ENCODE data around the gene UBE2E1.
A peak's percentile ranks its signal among the peaks of the same experiment; 100 is the strongest.

UBE2E1 gene

DNA sequence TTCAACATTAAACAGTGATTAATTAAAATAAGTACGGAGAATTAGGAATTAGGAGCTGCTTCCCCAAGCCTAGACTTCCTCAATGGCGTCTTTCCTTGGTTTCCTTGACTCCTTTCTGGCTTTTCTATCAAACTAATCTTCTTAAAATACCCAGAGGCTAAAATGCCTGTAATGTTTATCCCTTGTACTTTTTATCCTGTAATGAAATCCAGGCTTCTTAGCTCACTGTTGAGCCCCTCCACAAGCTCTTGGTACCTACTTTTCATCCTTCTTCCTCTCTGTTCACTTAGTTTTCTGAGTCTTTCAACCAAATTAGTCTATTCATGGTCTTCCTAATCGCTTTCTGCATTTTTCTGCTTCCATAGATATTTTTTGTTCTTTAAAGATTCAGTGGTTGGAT is 6.9 kb upstream of the UBE2E1 start:
- H3K4me3 ChIP-seq (ENCODE audit: low read length): no peak overlapping the region
- H3K36me3 ChIP-seq (ENCODE audit: control insufficient read depth, insufficient read depth, low read length): no peaks in the 10 kb centered on the region
- H3K4me1 ChIP-seq (ENCODE audit: control insufficient read depth, insufficient read depth, low read length): no peaks in the 10 kb centered on the region
- no peaks in the 10 kb centered on the region for H3K27me3 ChIP-seq (ENCODE audit: control insufficient read depth, insufficient read depth, low read length)
- no peak overlapping the region for H3K9ac ChIP-seq (ENCODE audit: low read length)
- no peaks in the 10 kb centered on the region for H3K9me3 ChIP-seq (ENCODE audit: control insufficient read depth, low read length)

GRCh38 chr3:23800731-23801130 is 5.0 kb upstream of the UBE2E1 start:
- Histone ChIP-seq H3K9ac (ENCODE audit: low read length) (no peak overlapping the region), H3K36me3 (ENCODE audit: control insufficient read depth, insufficient read depth, low read length) (no peaks in the 10 kb centered on the region), H3K9me3 (ENCODE audit: control insufficient read depth, low read length) (no peaks in the 10 kb centered on the region), H3K27me3 (ENCODE audit: control insufficient read depth, insufficient read depth, low read length) (no peaks in the 10 kb centered on the region), H3K4me3 (ENCODE audit: low read length) (no peak overlapping the region), H3K4me1 (ENCODE audit: control insufficient read depth, insufficient read depth, low read length) (no peaks in the 10 kb centered on the region)

DNA sequence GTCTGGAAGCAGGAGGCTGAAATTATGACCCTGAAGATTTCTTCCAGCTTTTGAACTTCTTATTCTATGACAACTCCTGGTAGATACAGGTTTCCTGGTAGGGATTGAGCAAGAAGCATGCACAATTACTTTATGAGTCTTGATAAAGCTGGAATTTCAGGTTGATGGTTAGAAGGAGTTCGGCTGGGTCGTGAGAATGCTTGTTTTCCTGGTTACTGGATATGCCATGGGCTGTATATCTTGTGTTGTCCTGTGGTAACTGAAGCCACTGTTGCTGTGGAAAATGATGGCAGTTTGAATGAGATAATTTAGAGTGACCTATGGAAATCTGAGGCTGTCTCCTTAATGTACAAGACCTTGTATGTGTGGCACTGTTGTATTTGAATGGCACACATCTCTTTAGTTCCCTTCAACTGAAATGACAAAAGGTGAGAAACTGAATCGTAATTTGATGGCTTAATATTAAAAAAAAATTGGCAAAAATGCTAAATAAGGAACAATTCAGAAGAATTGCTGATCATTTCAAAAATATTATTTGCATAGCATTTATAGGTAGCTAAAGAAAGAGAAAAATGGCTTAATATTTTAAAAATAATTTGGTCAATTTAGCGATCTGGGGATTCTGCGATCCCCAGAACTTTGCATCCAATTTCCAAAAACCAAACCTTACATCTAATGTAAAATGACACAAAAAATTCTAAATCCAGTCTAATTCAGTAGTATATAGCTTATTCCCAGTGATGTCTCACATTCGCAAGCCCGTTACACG is 1.1 kb upstream of the UBE2E1 start:
- Histone ChIP-seq H3K27me3 (ENCODE audit: control insufficient read depth, insufficient read depth, low read length) (no peaks in the 10 kb centered on the region), H3K4me3 (ENCODE audit: low read length) (no peak overlapping the region), H3K4me1 (ENCODE audit: control insufficient read depth, insufficient read depth, low read length) (peaks cover 7% of the 10 kb centered on the region), H3K9me3 (ENCODE audit: control insufficient read depth, low read length) (no peaks in the 10 kb centered on the region), H3K9ac (ENCODE audit: low read length) (no peak overlapping the region), H3K36me3 (ENCODE audit: control insufficient read depth, insufficient read depth, low read length) (no peaks in the 10 kb centered on the region)

- peak overlapping the region; percentile 84 for H3K9ac ChIP-seq (ENCODE audit: low read length)
These were observed 534 bp upstream of the UBE2E1 start for GRCh38 chr3:23805210-23805632.

GRCh38 chr3:23806534-23807423 is 1.0 kb downstream of the UBE2E1 start:
- Histone ChIP-seq H3K9ac (ENCODE audit: low read length) (peak overlapping the region; percentile 84), H3K27me3 (ENCODE audit: control insufficient read depth, insufficient read depth, low read length) (no peaks in the 10 kb centered on the region), H3K4me1 (ENCODE audit: control insufficient read depth, insufficient read depth, low read length) (peaks cover 12% of the 10 kb centered on the region), H3K9me3 (ENCODE audit: control insufficient read depth, low read length) (no peaks in the 10 kb centered on the region), H3K36me3 (ENCODE audit: control insufficient read depth, insufficient read depth, low read length) (no peaks in the 10 kb centered on the region), H3K4me3 (ENCODE audit: low read length) (peak overlapping the region; percentile 82)

More at GRCh38 chr3:23805210-23805632, 534 bp upstream of the UBE2E1 start:
- Histone ChIP-seq H3K9me3 (ENCODE audit: control insufficient read depth, low read length) (no peaks in the 10 kb centered on the region), H3K27me3 (ENCODE audit: control insufficient read depth, insufficient read depth, low read length) (no peaks in the 10 kb centered on the region), H3K36me3 (ENCODE audit: control insufficient read depth, insufficient read depth, low read length) (no peaks in the 10 kb centered on the region), H3K4me3 (ENCODE audit: low read length) (no peak overlapping the region), H3K4me1 (ENCODE audit: control insufficient read depth, insufficient read depth, low read length) (peaks cover 11% of the 10 kb centered on the region)

DNA sequence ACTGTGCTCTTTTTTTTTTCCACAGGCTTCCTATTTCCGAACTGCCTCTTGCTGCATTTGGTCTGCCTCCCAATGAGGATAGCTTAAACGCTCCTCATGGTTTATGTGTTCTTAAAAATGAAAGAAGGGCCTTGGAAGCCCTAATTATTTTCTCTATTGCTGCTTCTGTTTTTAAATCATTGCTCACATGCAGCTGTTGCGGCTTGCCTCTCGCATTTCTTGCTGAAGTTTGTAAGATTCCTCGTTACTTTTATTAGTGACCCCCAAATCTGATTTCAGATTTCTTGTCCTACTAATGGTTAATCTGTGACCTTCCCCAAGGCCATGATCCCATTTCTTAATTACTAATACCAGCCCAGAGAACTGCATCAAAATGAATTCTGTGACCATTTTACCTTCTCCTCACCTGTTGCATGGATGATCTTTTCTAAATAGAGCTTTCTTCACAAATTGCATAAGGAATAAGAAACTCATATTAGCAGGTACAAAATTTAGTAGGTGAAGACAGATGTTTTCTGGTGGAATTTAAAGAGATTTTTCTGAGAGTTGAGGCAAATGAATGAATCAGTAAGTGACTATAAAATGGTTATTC is 1.8 kb downstream of the UBE2E1 start:
- Histone ChIP-seq H3K36me3 (ENCODE audit: control insufficient read depth, insufficient read depth, low read length) (no peaks in the 10 kb centered on the region), H3K4me1 (ENCODE audit: control insufficient read depth, insufficient read depth, low read length) (peaks cover 12% of the 10 kb centered on the region), H3K4me3 (ENCODE audit: low read length) (peak overlapping the region; percentile 82), H3K27me3 (ENCODE audit: control insufficient read depth, insufficient read depth, low read length) (no peaks in the 10 kb centered on the region), H3K9me3 (ENCODE audit: control insufficient read depth, low read length) (no peaks in the 10 kb centered on the region), H3K9ac (ENCODE audit: low read length) (peak overlapping the region; percentile 84)

- Histone ChIP-seq H3K4me1 (ENCODE audit: control insufficient read depth, insufficient read depth, low read length) (peaks cover 12% of the 10 kb centered on the region), H3K27me3 (ENCODE audit: control insufficient read depth, insufficient read depth, low read length) (no peaks in the 10 kb centered on the region), H3K9ac (ENCODE audit: low read length) (no peak overlapping the region), H3K4me3 (ENCODE audit: low read length) (no peak overlapping the region), H3K9me3 (ENCODE audit: control insufficient read depth, low read length) (no peaks in the 10 kb centered on the region), H3K36me3 (ENCODE audit: control insufficient read depth, insufficient read depth, low read length) (no peaks in the 10 kb centered on the region)
These were observed 2.8 kb downstream of the UBE2E1 start for GRCh38 chr3:23808525-23808924.

GRCh38 chr3:23809294-23809693 is 3.5 kb downstream of the UBE2E1 start:
- Histone ChIP-seq H3K36me3 (ENCODE audit: control insufficient read depth, insufficient read depth, low read length) (no peaks in the 10 kb centered on the region), H3K9me3 (ENCODE audit: control insufficient read depth, low read length) (no peaks in the 10 kb centered on the region), H3K9ac (ENCODE audit: low read length) (no peak overlapping the region), H3K27me3 (ENCODE audit: control insufficient read depth, insufficient read depth, low read length) (no peaks in the 10 kb centered on the region), H3K4me1 (ENCODE audit: control insufficient read depth, insufficient read depth, low read length) (peaks cover 12% of the 10 kb centered on the region), H3K4me3 (ENCODE audit: low read length) (no peak overlapping the region)

GRCh38 chr3:23809840-23810342 is 4.1 kb downstream of the UBE2E1 start:
- Histone ChIP-seq H3K4me1 (ENCODE audit: control insufficient read depth, insufficient read depth, low read length) (peaks cover 12% of the 10 kb centered on the region), H3K9ac (ENCODE audit: low read length) (peak overlapping the region; percentile 91), H3K27me3 (ENCODE audit: control insufficient read depth, insufficient read depth, low read length) (no peaks in the 10 kb centered on the region)

DNA sequence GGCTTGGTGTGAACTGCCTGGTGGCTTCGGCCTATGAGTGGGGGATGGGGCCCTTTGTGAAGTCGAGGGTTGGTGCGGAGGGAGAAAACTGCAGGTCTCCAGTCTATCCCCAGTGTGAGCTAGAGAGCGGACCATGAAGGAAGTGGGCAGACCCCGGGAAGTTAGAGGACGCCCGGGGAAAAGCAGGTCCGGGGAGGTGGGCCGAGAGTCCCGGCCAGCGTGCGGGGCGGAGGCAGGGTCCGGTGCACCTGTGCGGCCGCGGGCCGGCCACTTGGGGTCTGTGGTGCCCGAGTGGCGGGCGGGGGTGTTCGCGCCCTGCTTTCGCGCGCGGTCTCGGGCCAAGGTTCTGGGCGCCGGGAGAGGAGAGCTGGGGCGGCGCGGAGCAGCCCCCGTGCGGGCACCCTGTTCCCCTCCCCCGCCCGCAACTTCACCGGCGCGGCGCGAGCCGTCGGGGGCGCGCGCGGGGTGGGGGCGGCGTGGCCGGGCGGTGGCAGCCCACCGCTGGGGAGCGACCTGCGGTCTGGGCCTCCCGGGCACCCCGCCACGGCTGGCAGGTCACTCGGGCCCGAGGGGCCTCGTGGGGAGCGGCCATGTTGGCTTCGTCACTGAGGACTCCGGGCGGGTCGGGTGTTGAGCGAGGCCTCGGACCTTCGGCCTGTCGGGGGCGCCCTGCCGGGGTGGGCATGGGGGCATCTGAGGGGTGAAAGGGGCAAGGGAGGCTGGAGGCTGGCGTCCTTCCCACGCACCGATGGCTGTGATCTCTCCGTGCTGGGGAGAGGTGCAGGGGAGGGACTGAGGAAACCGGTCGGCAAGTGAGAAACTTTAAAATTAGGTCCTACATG is 4.8 kb downstream of the UBE2E1 start:
- H3K4me1 ChIP-seq (ENCODE audit: control insufficient read depth, insufficient read depth, low read length): peaks cover 12% of the 10 kb centered on the region
- no peaks in the 10 kb centered on the region for H3K27me3 ChIP-seq (ENCODE audit: control insufficient read depth, insufficient read depth, low read length)
- H3K36me3 ChIP-seq (ENCODE audit: control insufficient read depth, insufficient read depth, low read length): no peaks in the 10 kb centered on the region
- H3K9me3 ChIP-seq (ENCODE audit: control insufficient read depth, low read length): no peaks in the 10 kb centered on the region
- H3K4me3 ChIP-seq (ENCODE audit: low read length): peak overlapping the region; percentile 51
- peak overlapping the region; percentile 91 for H3K9ac ChIP-seq (ENCODE audit: low read length)

More at GRCh38 chr3:23809840-23810342, 4.1 kb downstream of the UBE2E1 start:
- no peaks in the 10 kb centered on the region for H3K9me3 ChIP-seq (ENCODE audit: control insufficient read depth, low read length)
- no peaks in the 10 kb centered on the region for H3K36me3 ChIP-seq (ENCODE audit: control insufficient read depth, insufficient read depth, low read length)
- peak overlapping the region; percentile 51 for H3K4me3 ChIP-seq (ENCODE audit: low read length)

DNA sequence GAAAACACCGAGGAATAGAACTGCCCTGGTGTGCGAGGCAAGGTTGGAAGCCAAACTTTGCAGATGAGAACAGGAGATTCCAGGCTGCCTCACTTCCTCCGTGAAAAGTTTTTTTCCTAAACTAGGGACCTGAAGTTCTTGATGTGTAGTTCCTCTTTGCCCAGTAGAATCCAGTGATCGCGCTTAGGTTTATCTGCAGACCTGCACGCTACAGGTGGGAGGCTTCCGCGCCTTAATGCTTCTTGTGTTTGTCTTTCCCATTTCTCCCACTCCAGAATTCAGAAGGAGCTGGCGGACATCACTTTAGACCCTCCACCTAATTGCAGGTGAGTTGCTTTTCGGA is 5.4 kb downstream of the UBE2E1 start:
- Histone ChIP-seq H3K9me3 (ENCODE audit: control insufficient read depth, low read length) (no peaks in the 10 kb centered on the region), H3K36me3 (ENCODE audit: control insufficient read depth, insufficient read depth, low read length) (no peaks in the 10 kb centered on the region), H3K4me3 (ENCODE audit: low read length) (peak overlapping the region; percentile 51), H3K27me3 (ENCODE audit: control insufficient read depth, insufficient read depth, low read length) (no peaks in the 10 kb centered on the region), H3K4me1 (ENCODE audit: control insufficient read depth, insufficient read depth, low read length) (peaks cover 12% of the 10 kb centered on the region), H3K9ac (ENCODE audit: low read length) (peak overlapping the region; percentile 91)

Data from mucosa of stomach (tissue), 1 donor.